Kidney (tissue), 14 donors: Measurements from ENCODE around the gene TMEM51. TPM values are rescaled to one million over a fixed set of nuclear protein-coding genes. Genes with fewer than 3 reads are reported as not detected.

Experiments used
- DNase-seq, 5 donors: peaks; one replicate each; pipeline ENCODE4 v3.0.0-alpha.2; 2013 to 2020
- FAIRE-seq: peaks from 2 replicates; lab custom pipeline; 2012; peaks lifted over from hg19 to GRCh38; lab: Jason Lieb, UNC
- H3K27ac ChIP-seq, 2 donors: one replicate each; pipeline ENCODE4 v1.7.0; 2013; ENCODE audit warnings: low read depth in 2 of 2, low read length in 2 of 2, inconsistent platforms in 1 of 2
- H3K27me3 ChIP-seq: one replicate; pipeline ENCODE4 v1.7.1; 2013; ENCODE audit warnings: low read length, inconsistent platforms; ENCODE audit not compliant: control insufficient read depth, insufficient read depth
- H3K36me3 ChIP-seq, 3 donors: one replicate each; pipeline versions ENCODE4 v1.7.0 to v1.7.1; 2013; ENCODE audit warnings: low read length in 3 of 3, control low read depth in 1 of 3, inconsistent platforms in 1 of 3; ENCODE audit not compliant: insufficient read depth in 3 of 3, control insufficient read depth in 2 of 3
- H3K4me1 ChIP-seq, 3 donors: one replicate each; pipeline versions ENCODE4 v1.7.0 to v1.7.1; 2013; ENCODE audit warnings: low read length in 3 of 3, inconsistent platforms in 1 of 3, low read depth in 1 of 3; ENCODE audit not compliant: control insufficient read depth in 2 of 3, insufficient read depth in 2 of 3
- H3K4me3 ChIP-seq, 3 donors: one replicate each; pipeline versions ENCODE4 v1.7.0 to v1.8.1; 2013; ENCODE audit warnings: low read length in 3 of 3, control low read depth in 1 of 3, inconsistent platforms in 1 of 3
- H3K9ac ChIP-seq, 3 donors: one replicate each; pipeline versions ENCODE4 v1.7.0 to v1.7.1; 2013; ENCODE audit warnings: low read length in 3 of 3, control low read depth in 1 of 3, inconsistent platforms in 1 of 3
- H3K9me3 ChIP-seq, 3 donors: one replicate each; pipeline versions ENCODE4 v1.7.0 to v1.7.1; 2013; ENCODE audit warnings: low read length in 3 of 3, control low read depth in 1 of 3, inconsistent platforms in 1 of 3; ENCODE audit not compliant: control insufficient read depth in 2 of 3, insufficient read depth in 1 of 3
- CTCF ChIP-seq: IDR thresholded peaks from 3 replicates; pipeline ENCODE4 v1.5.1; 2012; ENCODE audit warnings: mild to moderate bottlenecking, moderate library complexity, borderline replicate concordance; ENCODE audit not compliant: insufficient read depth; ENCODE audit errors: extremely low read depth
- intact Hi-C: fragments of 100-400 bp; cut with DNase I; formaldehyde crosslinking; loops from one replicate; pipeline ENCODE4 v1.11.1; 2022
- polyA plus RNA-seq: library from polyadenylated mRNA; stranded (reverse); fragments of 350-450 nt; fragmentation: Illumina TruSeq; extraction: RNeasy Lipid Tissue Mini Kit (QIAGEN cat#74804); gene quantifications from one replicate; pipeline ENCODE4 v1.2.3, GENCODE V29; 2014; ENCODE audit warnings: low read depth, low replicate concordance; ENCODE audit not compliant: insufficient read depth
- total RNA-seq: library from RNA; stranded (reverse); fragmentation: NEBNext Ultra II Directional; extraction: Animal tissue kit (Norgen Biotek cat#: 25700); gene quantifications from one replicate; pipeline ENCODE4 v1.2.1, GENCODE V29; 2021
- donor health status: control.
- donor health status: control.
- donor health status: control.
- donor health status: control.
- donor health status: control.
- donor health status: DM: yes; HTN: yes; CAD: no.
- donor health status: Normal renal cell carcinoma (clear cell type).

The TMEM51 gene
- total and polyA plus RNA-seq, 2 donors from 2014 or later = 38.1 to 48.4 TPM

GRCh38 chr1:15146971-15147376, 6.6 kb upstream of the TMEM51 start:
- no peak for FAIRE-seq
- no peak for DNase-seq

GRCh38 chr1:15148004-15148403, 5.5 kb upstream of the TMEM51 start:
- TF ChIP-seq CTCF = no peak
- no peaks in the 10 kb centered on the region for H3K27me3 ChIP-seq
- no peaks in the 10 kb centered on the region for H3K9me3 ChIP-seq
- no peak overlapping the region for H3K4me3 ChIP-seq
- DNase-seq (no peak), FAIRE-seq (no peak)
- intact Hi-C loops = no loop called here
- no peak overlapping the region for H3K9ac ChIP-seq
- H3K27ac ChIP-seq = no peak overlapping the region
- no peaks in the 10 kb centered on the region for H3K36me3 ChIP-seq
- H3K4me1 ChIP-seq = peaks cover 0 to 6% (median 0%) of the 10 kb centered on the region in 3 donors

More at GRCh38 chr1:15146971-15147376, 6.6 kb upstream of the TMEM51 start:
- Histone ChIP-seq H3K27ac (no peak overlapping the region), H3K4me1 (peaks cover 0 to 3% (median 0%) of the 10 kb centered on the region in 3 donors), H3K27me3 (no peaks in the 10 kb centered on the region), H3K4me3 (no peak overlapping the region), H3K36me3 (no peaks in the 10 kb centered on the region), H3K9me3 (no peaks in the 10 kb centered on the region), H3K9ac (no peak overlapping the region)
- TF ChIP-seq CTCF = no peak
- intact Hi-C loops = no loop called here

- Histone ChIP-seq H3K27me3 (no peaks in the 10 kb centered on the region), H3K36me3 (no peaks in the 10 kb centered on the region), H3K9me3 (no peaks in the 10 kb centered on the region), H3K4me3 (no peak overlapping the region), H3K27ac (no peak overlapping the region), H3K4me1 (peaks cover 0 to 6% (median 0%) of the 10 kb centered on the region in 3 donors), H3K9ac (no peak overlapping the region)
- intact Hi-C loops = no loop called here
- FAIRE-seq = no peak
- no peak for DNase-seq
- no peak for TF ChIP-seq CTCF
These were observed 5.1 kb upstream of the TMEM51 start for GRCh38 chr1:15148475-15148874.

GRCh38 chr1:15148941-15149340, 4.6 kb upstream of the TMEM51 start:
- intact Hi-C loops = no loop called here
- DNase-seq (no peak), FAIRE-seq (no peak)

More at GRCh38 chr1:15148941-15149340, 4.6 kb upstream of the TMEM51 start:
- Histone ChIP-seq H3K27me3 (no peaks in the 10 kb centered on the region), H3K9ac (no peak overlapping the region), H3K27ac (no peak overlapping the region), H3K36me3 (no peaks in the 10 kb centered on the region), H3K4me1 (peaks cover 0 to 6% (median 0%) of the 10 kb centered on the region in 3 donors), H3K4me3 (no peak overlapping the region), H3K9me3 (no peaks in the 10 kb centered on the region)
- no peak for TF ChIP-seq CTCF
